H1 (cell line): ENCODE measurements around the gene NFIA. TPM values are rescaled to one million over a fixed set of nuclear protein-coding genes. Genes with fewer than 3 reads are reported as not detected.

Experiments
- JUND ChIP-seq: IDR thresholded peaks from 2 replicates; pipeline ENCODE4 v1.6.1; 2011; ENCODE audit warnings: mild to moderate bottlenecking, improper control_type of control experiment, low read length
- MAFK ChIP-seq: IDR thresholded peaks from 2 replicates; pipeline ENCODE4 v1.6.1; 2012; ENCODE audit warnings: low read depth, mild to moderate bottlenecking, improper control_type of control experiment, low read length
- SAP30 ChIP-seq: fragments of 300-600 bp; sonication (generic); IDR thresholded peaks from 2 replicates; pipeline ENCODE4 v1.7.1; 2012; ENCODE audit warnings: low read length, moderate library complexity, mild to moderate bottlenecking, inconsistent platforms; ENCODE audit not compliant: insufficient read depth, insufficient replicate concordance
- ZNF274 ChIP-seq: IDR thresholded peaks from 2 replicates; pipeline ENCODE4 v1.7.0; 2012; ENCODE audit warnings: low read length, borderline replicate concordance; ENCODE audit errors: extremely low read depth
- polyA plus RNA-seq, 7 experiments: library from polyadenylated mRNA; depleted of rRNA in 3 of 7; stranded (reverse) in 5 of 7; unstranded in 2 of 7; fragments of >200 nt in 5 of 7; fragments of 200-250 nt in 2 of 7; gene quantifications; 1 replicate in 5 of 7; 2 replicates in 1 of 7; 4 replicates in 1 of 7; pipeline versions ENCODE4 v1.2.1 to v1.2.3, GENCODE V29; 2011 to 2013; ENCODE audit warnings: missing spikeins in 2 of 7, mixed read lengths in 2 of 7
- total RNA-seq: library from RNA; stranded (reverse); fragmentation: NEBNext Ultra II Directional; extraction: Animal tissue kit (Norgen Biotek cat#: 25700); gene quantifications from 2 replicates; pipeline ENCODE4 v1.2.1, GENCODE V29; 2021
- TF ChIP-seq, protein P1 (sequence below), 3 experiments: IDR thresholded peaks; 1 replicate in 2 of 3; 2 replicates in 1 of 3; pipeline versions ENCODE4 v1.5.1 to v1.6.1; 2011; ENCODE audit warnings: low read length in 3 of 3, mild to moderate bottlenecking in 3 of 3, inconsistent platforms in 2 of 3, low read depth in 1 of 3, moderate library complexity in 1 of 3; ENCODE audit not compliant: insufficient read depth in 1 of 3; ENCODE audit errors: control extremely low read depth in 1 of 3

The NFIA gene
- total and polyA plus RNA-seq, 2 of the 8 experiments (the other 6 are each of a cell fraction or from before 2014, with no cell fraction given), result 1.8 to 2.3 TPM

DNA sequence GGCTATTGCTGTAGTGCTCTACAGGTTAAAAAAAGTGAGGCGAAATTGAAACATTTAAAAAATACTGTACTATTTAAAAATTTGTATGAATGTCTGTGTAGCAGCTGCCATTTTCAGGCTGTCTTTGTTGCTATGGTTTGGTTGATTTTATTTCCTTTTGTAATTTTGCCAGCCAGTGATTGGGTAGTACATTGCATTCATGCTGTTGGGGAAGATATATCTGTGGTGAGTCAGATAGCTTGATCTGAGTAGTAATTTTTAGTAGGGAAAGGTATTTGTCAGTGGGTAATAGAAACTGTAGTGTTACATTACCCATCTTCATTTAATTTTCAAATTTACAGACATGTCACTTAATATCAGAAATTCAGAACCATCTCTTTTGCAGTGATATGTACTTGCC, 15.0 kb downstream of the NFIA start (continued):
- TF ChIP-seq, protein P1, sequence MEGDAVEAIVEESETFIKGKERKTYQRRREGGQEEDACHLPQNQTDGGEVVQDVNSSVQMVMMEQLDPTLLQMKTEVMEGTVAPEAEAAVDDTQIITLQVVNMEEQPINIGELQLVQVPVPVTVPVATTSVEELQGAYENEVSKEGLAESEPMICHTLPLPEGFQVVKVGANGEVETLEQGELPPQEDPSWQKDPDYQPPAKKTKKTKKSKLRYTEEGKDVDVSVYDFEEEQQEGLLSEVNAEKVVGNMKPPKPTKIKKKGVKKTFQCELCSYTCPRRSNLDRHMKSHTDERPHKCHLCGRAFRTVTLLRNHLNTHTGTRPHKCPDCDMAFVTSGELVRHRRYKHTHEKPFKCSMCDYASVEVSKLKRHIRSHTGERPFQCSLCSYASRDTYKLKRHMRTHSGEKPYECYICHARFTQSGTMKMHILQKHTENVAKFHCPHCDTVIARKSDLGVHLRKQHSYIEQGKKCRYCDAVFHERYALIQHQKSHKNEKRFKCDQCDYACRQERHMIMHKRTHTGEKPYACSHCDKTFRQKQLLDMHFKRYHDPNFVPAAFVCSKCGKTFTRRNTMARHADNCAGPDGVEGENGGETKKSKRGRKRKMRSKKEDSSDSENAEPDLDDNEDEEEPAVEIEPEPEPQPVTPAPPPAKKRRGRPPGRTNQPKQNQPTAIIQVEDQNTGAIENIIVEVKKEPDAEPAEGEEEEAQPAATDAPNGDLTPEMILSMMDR (IDR thresholded peaks at IDR 0.05; ENCODE audit: control extremely low read depth in 1 of 3, insufficient read depth in 1 of 3, low read depth in 1 of 3, low read length in 3 of 3), result no peak
- TF ChIP-seq MAFK (no peak), ZNF274 (no peak), SAP30 (no peak), JUND (no peak)
